ENCODE data around the gene SLFN14.
A peak's percentile ranks its signal among the peaks of the same experiment; 100 is the strongest.

Gene SLFN14

GRCh38 chr17:35588196-35588920 lies 27.7 kb upstream of the SLFN14 start:
- H2AK5ac ChIP-seq (ENCODE audit: low read length): no peak overlapping the region
- no peak overlapping the region for H2BK5ac ChIP-seq (ENCODE audit: low read depth, low read length, poor library complexity)
- no CpG with 5 or more reads among the region's 12 CpGs for WGBS (ENCODE audit: extremely low coverage, insufficient coverage, insufficient read length)
- peak; percentile 70 to 94 for DNase-seq
- no peak overlapping the region for H2AFZ ChIP-seq (ENCODE audit: insufficient read depth, low read length, poor library complexity)
- H4K8ac ChIP-seq (ENCODE audit: low read depth, low read length): no peak overlapping the region
- no peak overlapping the region for H4K12ac ChIP-seq (ENCODE audit: low read depth, low read length)
- H3K27ac ChIP-seq (ENCODE audit: low read depth, low read length): no peak overlapping the region
- no peak overlapping the region for H3K23ac ChIP-seq (ENCODE audit: low read length)
- H2BK120ac ChIP-seq (ENCODE audit: insufficient read depth, low read length, poor library complexity): no peak overlapping the region
- peak overlapping the region; percentile 71 for H3K4me2 ChIP-seq (ENCODE audit: low read length)
- H3K4me1 ChIP-seq (ENCODE audit: control insufficient read depth in 1 of 2, insufficient read depth in 2 of 2, low read length in 2 of 2): peaks cover 2 to 4% of the 10 kb centered on the region in 2 experiments
- no peak overlapping the region for H3K4me3 ChIP-seq (ENCODE audit: low read depth, low read length)
- H4K91ac ChIP-seq (ENCODE audit: low read depth, low read length): no peak overlapping the region
- H3K4ac ChIP-seq (ENCODE audit: low read depth, low read length): no peak overlapping the region
- H3K9me3 ChIP-seq (ENCODE audit: insufficient read depth, low read depth, low read length): no peaks in the 10 kb centered on the region
- no peaks in the 10 kb centered on the region for H3K27me3 ChIP-seq (ENCODE audit: insufficient read depth, low read length)
- H3K18ac ChIP-seq (ENCODE audit: low read length): no peak overlapping the region
- H3K79me2 ChIP-seq (ENCODE audit: control insufficient read depth, insufficient read depth, low read length, poor library complexity): peaks cover 8% of the 10 kb centered on the region
- no peak overlapping the region for H2BK12ac ChIP-seq (ENCODE audit: low read length)
- no peak overlapping the region for H3K14ac ChIP-seq (ENCODE audit: low read length)
- peaks cover 7% of the 10 kb centered on the region for H3K79me1 ChIP-seq (ENCODE audit: low read length)
- H3K36me3 ChIP-seq (ENCODE audit: control insufficient read depth in 1 of 2, insufficient read depth in 2 of 2, low read length in 2 of 2): peaks cover 2 to 4% of the 10 kb centered on the region in 2 experiments
- H3K9ac ChIP-seq (ENCODE audit: low read length): no peak overlapping the region

- H3K4me2 ChIP-seq (ENCODE audit: low read length): peak within 1 kb of the TSS; percentile 71
- H3K18ac ChIP-seq (ENCODE audit: low read length): peak within 1 kb of the TSS; percentile 55
- DNase-seq: peak; percentile 96 to 100
- H2BK12ac ChIP-seq (ENCODE audit: low read length): no peak within 1 kb of the TSS
- peak within 1 kb of the TSS; percentile 85 for H3K4me3 ChIP-seq (ENCODE audit: low read depth, low read length)
- H3K27me3 ChIP-seq (ENCODE audit: insufficient read depth, low read length): no peaks in the 10 kb centered on the region
- no peaks in the 10 kb centered on the region for H3K9me3 ChIP-seq (ENCODE audit: insufficient read depth, low read depth, low read length)
- H4K91ac ChIP-seq (ENCODE audit: low read depth, low read length): peak within 1 kb of the TSS; percentile 85
- no CpG with 5 or more reads among the region's 50 CpGs for WGBS (ENCODE audit: extremely low coverage, insufficient coverage, insufficient read length)
- peaks cover 1% of the 10 kb centered on the region in 2 experiments for H3K36me3 ChIP-seq (ENCODE audit: control insufficient read depth in 1 of 2, insufficient read depth in 2 of 2, low read length in 2 of 2)
- H3K14ac ChIP-seq (ENCODE audit: low read length): peak within 1 kb of the TSS; percentile 73
- peak within 1 kb of the TSS; percentile 4 for H3K23ac ChIP-seq (ENCODE audit: low read length)
- H4K8ac ChIP-seq (ENCODE audit: low read depth, low read length): peak within 1 kb of the TSS; percentile 100
- H2BK120ac ChIP-seq (ENCODE audit: insufficient read depth, low read length, poor library complexity): peak within 1 kb of the TSS; percentile 53
- peak within 1 kb of the TSS; percentile 72 for H3K27ac ChIP-seq (ENCODE audit: low read depth, low read length)
- H3K9ac ChIP-seq (ENCODE audit: low read length): peak within 1 kb of the TSS; percentile 77
- H2AK5ac ChIP-seq (ENCODE audit: low read length): peak within 1 kb of the TSS; percentile 50
- H4K12ac ChIP-seq (ENCODE audit: low read depth, low read length): peak within 1 kb of the TSS; percentile 91
- H2AFZ ChIP-seq (ENCODE audit: insufficient read depth, low read length, poor library complexity): peak within 1 kb of the TSS; percentile 95
- peak within 1 kb of the TSS; percentile 80 for H3K4ac ChIP-seq (ENCODE audit: low read depth, low read length)
- H3K79me2 ChIP-seq (ENCODE audit: control insufficient read depth, insufficient read depth, low read length, poor library complexity): peaks cover 8% of the 10 kb centered on the region
- H3K79me1 ChIP-seq (ENCODE audit: low read length): peaks cover 7% of the 10 kb centered on the region
- peaks cover 2 to 4% of the 10 kb centered on the region in 2 experiments for H3K4me1 ChIP-seq (ENCODE audit: control insufficient read depth in 1 of 2, insufficient read depth in 2 of 2, low read length in 2 of 2)
- peak within 1 kb of the TSS; percentile 53 for H2BK5ac ChIP-seq (ENCODE audit: low read depth, low read length, poor library complexity)
Measured at GRCh38 chr17:35587074-35587961, 26.7 kb upstream of the SLFN14 start, which contains the start of gene AP2B1. TSS of gene AP2B1 (plus strand) at chr17:35587322. CDS start at chr17:35594031, 6,709 bp downstream.

- Histone ChIP-seq H2AK5ac (ENCODE audit: low read length) (no peak overlapping the region), H3K4me1 (ENCODE audit: control insufficient read depth in 1 of 2, insufficient read depth in 2 of 2, low read length in 2 of 2) (peaks cover 2 to 4% of the 10 kb centered on the region in 2 experiments), H3K14ac (ENCODE audit: low read length) (peak overlapping the region; percentile 55), H2BK12ac (ENCODE audit: low read length) (no peak overlapping the region), H3K23ac (ENCODE audit: low read length) (no peak overlapping the region), H3K9ac (ENCODE audit: low read length) (peak overlapping the region; percentile 53), H3K36me3 (ENCODE audit: control insufficient read depth in 1 of 2, insufficient read depth in 2 of 2, low read length in 2 of 2) (no peaks in the 10 kb centered on the region), H3K9me3 (ENCODE audit: insufficient read depth, low read depth, low read length) (no peaks in the 10 kb centered on the region), H3K4me2 (ENCODE audit: low read length) (peak overlapping the region; percentile 71), H3K27ac (ENCODE audit: low read depth, low read length) (no peak overlapping the region), H3K27me3 (ENCODE audit: insufficient read depth, low read length) (no peaks in the 10 kb centered on the region), H3K4ac (ENCODE audit: low read depth, low read length) (peak overlapping the region; percentile 80), H4K12ac (ENCODE audit: low read depth, low read length) (peak overlapping the region; percentile 91), H3K79me1 (ENCODE audit: low read length) (peaks cover 7% of the 10 kb centered on the region), H2BK120ac (ENCODE audit: insufficient read depth, low read length, poor library complexity) (peak overlapping the region; percentile 50), H4K8ac (ENCODE audit: low read depth, low read length) (peak overlapping the region; percentile 100), H3K79me2 (ENCODE audit: control insufficient read depth, insufficient read depth, low read length, poor library complexity) (peaks cover 8% of the 10 kb centered on the region), H3K18ac (ENCODE audit: low read length) (no peak overlapping the region), H2AFZ (ENCODE audit: insufficient read depth, low read length, poor library complexity) (peak overlapping the region; percentile 95), H4K91ac (ENCODE audit: low read depth, low read length) (peak overlapping the region; percentile 79), H2BK5ac (ENCODE audit: low read depth, low read length, poor library complexity) (peak overlapping the region; percentile 17), H3K4me3 (ENCODE audit: low read depth, low read length) (peak overlapping the region; percentile 85)
- WGBS (ENCODE audit: extremely low coverage, insufficient coverage, insufficient read length): no CpG with 5 or more reads among the region's 7 CpGs
- DNase-seq: no peak
Measured at GRCh38 chr17:35586569-35587073, 26.0 kb upstream of the SLFN14 start.

GRCh38 chr17:35584061-35584460 lies 23.4 kb upstream of the SLFN14 start:
- H3K23ac ChIP-seq (ENCODE audit: low read length): no peak overlapping the region
- whole genome bisulfite sequencing (ENCODE audit: extremely low coverage, insufficient coverage, insufficient read length): no CpG with 5 or more reads among the region's 1 CpG
- H4K91ac ChIP-seq (ENCODE audit: low read depth, low read length): no peak overlapping the region
- no peak overlapping the region for H2AFZ ChIP-seq (ENCODE audit: insufficient read depth, low read length, poor library complexity)
- H3K9me3 ChIP-seq (ENCODE audit: insufficient read depth, low read depth, low read length): no peaks in the 10 kb centered on the region
- H2BK5ac ChIP-seq (ENCODE audit: low read depth, low read length, poor library complexity): no peak overlapping the region
- H3K18ac ChIP-seq (ENCODE audit: low read length): no peak overlapping the region
- H3K4ac ChIP-seq (ENCODE audit: low read depth, low read length): no peak overlapping the region
- no peak for DNase-seq
- H3K79me2 ChIP-seq (ENCODE audit: control insufficient read depth, insufficient read depth, low read length, poor library complexity): peaks cover 4% of the 10 kb centered on the region
- no peak overlapping the region for H4K8ac ChIP-seq (ENCODE audit: low read depth, low read length)
- no peak overlapping the region for H2AK5ac ChIP-seq (ENCODE audit: low read length)
- no peak overlapping the region for H3K27ac ChIP-seq (ENCODE audit: low read depth, low read length)
- H3K4me1 ChIP-seq (ENCODE audit: control insufficient read depth in 1 of 2, insufficient read depth in 2 of 2, low read length in 2 of 2): peaks cover 2 to 4% of the 10 kb centered on the region in 2 experiments
- H3K27me3 ChIP-seq (ENCODE audit: insufficient read depth, low read length): no peaks in the 10 kb centered on the region
- H3K79me1 ChIP-seq (ENCODE audit: low read length): peaks cover 7% of the 10 kb centered on the region
- H2BK12ac ChIP-seq (ENCODE audit: low read length): no peak overlapping the region
- H3K9ac ChIP-seq (ENCODE audit: low read length): no peak overlapping the region
- no peak overlapping the region for H2BK120ac ChIP-seq (ENCODE audit: insufficient read depth, low read length, poor library complexity)
- H4K12ac ChIP-seq (ENCODE audit: low read depth, low read length): no peak overlapping the region
- no peak overlapping the region for H3K14ac ChIP-seq (ENCODE audit: low read length)
- H3K36me3 ChIP-seq (ENCODE audit: control insufficient read depth in 1 of 2, insufficient read depth in 2 of 2, low read length in 2 of 2): no peaks in the 10 kb centered on the region
- no peak overlapping the region for H3K4me3 ChIP-seq (ENCODE audit: low read depth, low read length)
- no peak overlapping the region for H3K4me2 ChIP-seq (ENCODE audit: low read length)

Measured in trophoblast cell (in vitro differentiated cells and primary cell).